H1 (cell line): ENCODE measurements around the gene NHSL2. TPM values are rescaled to one million over a fixed set of nuclear protein-coding genes. Genes with fewer than 3 reads are reported as not detected.

Experiments
- CTCF ChIA-PET: fragments of 300-600 bp; sonication (Branson Sonifier 250); formaldehyde crosslinking; loops from one replicate; lab custom pipeline; 2021; ENCODE audit not compliant: partially characterized antibody; lab: Charles Lee
- POLR2A ChIA-PET: fragments of 300-600 bp; sonication (Branson Sonifier 250); formaldehyde crosslinking; loops from one replicate; lab custom pipeline; 2021; ENCODE audit warnings: inconsistent platforms; ENCODE audit not compliant: partially characterized antibody; lab: Charles Lee
- DNase-seq, 2 experiments: peaks; one replicate each; pipeline versions ENCODE4 v3.0.0 to v3.0.0-alpha.2; 2010 to 2022; ENCODE audit warnings: low spot score in 2 of 2, low read depth in 1 of 2, mixed read lengths in 1 of 2
- FAIRE-seq: peaks from 2 replicates; lab custom pipeline; 2011; peaks lifted over from hg19 to GRCh38; lab: Jason Lieb, UNC
- H2AFZ ChIP-seq: 2 replicates; pipeline ENCODE4 v1.8.1; 2012; ENCODE audit warnings: low read length, inconsistent platforms
- H2AK5ac ChIP-seq: 2 replicates; pipeline ENCODE4 v1.6.1; 2013; ENCODE audit warnings: low read depth, low read length
- H2BK120ac ChIP-seq: replicated peaks from 2 replicates; pipeline ENCODE3; 2013; ENCODE audit warnings: low read depth, low read length, inconsistent platforms
- H2BK12ac ChIP-seq: 2 replicates; pipeline ENCODE4 v1.6.1; 2013; ENCODE audit warnings: low read depth, low read length
- H2BK15ac ChIP-seq: 2 replicates; pipeline ENCODE4 v1.6.1; 2013; ENCODE audit warnings: low read length
- H2BK20ac ChIP-seq: 2 replicates; pipeline ENCODE4 v1.6.1; 2013; ENCODE audit warnings: low read length
- H2BK5ac ChIP-seq: 2 replicates; pipeline ENCODE4 v1.6.1; 2013; ENCODE audit warnings: low read depth, low read length
- H3K14ac ChIP-seq: 2 replicates; pipeline ENCODE4 v1.6.1; 2013; ENCODE audit warnings: inconsistent platforms; ENCODE audit not compliant: insufficient read length
- H3K18ac ChIP-seq: 2 replicates; pipeline ENCODE4 v1.6.1; 2013; ENCODE audit warnings: low read length; ENCODE audit errors: extremely low read depth
- H3K23ac ChIP-seq: 2 replicates; pipeline ENCODE4 v1.6.1; 2013; ENCODE audit warnings: inconsistent platforms; ENCODE audit not compliant: insufficient read length
- H3K23me2 ChIP-seq: 2 replicates; pipeline ENCODE4 v1.6.1; 2013; ENCODE audit warnings: low read depth, low read length
- H3K27ac ChIP-seq: 2 replicates; pipeline ENCODE4 v1.6.1; 2011; ENCODE audit warnings: low read depth, low read length, inconsistent platforms
- H3K27me3 ChIP-seq, 4 experiments: replicated peaks in 1 of 4; 1 replicate in 1 of 4; 2 replicates in 3 of 4; pipeline versions ENCODE4 v1.6.1 to v1.8.1; 2011 to 2013; ENCODE audit warnings: low read length in 3 of 4, mild to moderate bottlenecking in 3 of 4, inconsistent platforms in 2 of 4, mixed read lengths in 2 of 4, moderate library complexity in 1 of 4; ENCODE audit not compliant: control insufficient read depth in 3 of 4, insufficient read depth in 3 of 4; ENCODE audit errors: extremely low read depth in 1 of 4
- H3K36me3 ChIP-seq, 4 experiments: 2 replicates each; pipeline versions ENCODE4 v1.6.1 to v1.8.1; 2011 to 2013; ENCODE audit warnings: mild to moderate bottlenecking in 4 of 4, low read length in 3 of 4, moderate library complexity in 2 of 4, control low read depth in 1 of 4, inconsistent platforms in 1 of 4; ENCODE audit not compliant: insufficient read depth in 4 of 4, control insufficient read depth in 2 of 4
- H3K4ac ChIP-seq: replicated peaks from 2 replicates; pipeline ENCODE3; 2013; ENCODE audit warnings: low read length, low read depth, mixed read lengths, inconsistent platforms; ENCODE audit not compliant: insufficient read length
- H3K4me1 ChIP-seq, 4 experiments: replicated peaks in 1 of 4; 1 replicate in 1 of 4; 2 replicates in 3 of 4; pipeline versions ENCODE4 v1.6.1 to v1.8.1; 2011 to 2013; ENCODE audit warnings: low read length in 3 of 4, inconsistent platforms in 2 of 4, mixed read lengths in 1 of 4; ENCODE audit not compliant: insufficient read depth in 4 of 4, control insufficient read depth in 3 of 4
- H3K4me2 ChIP-seq, 2 experiments: 2 replicates each; pipeline versions ENCODE4 v1.6.1 to v1.8.1; 2011 to 2013; ENCODE audit warnings: low read depth in 2 of 2, low read length in 2 of 2, control low read depth in 1 of 2, inconsistent platforms in 1 of 2, mild to moderate bottlenecking in 1 of 2; ENCODE audit not compliant: insufficient read depth in 1 of 2
- H3K4me3 ChIP-seq, 4 experiments: fragments of 200-600, 300-600 bp in 1 of 4; sonication (generic), shearing (Covaris generic), sonication (Bioruptor Twin) in 1 of 4; 2 replicates each; pipeline versions ENCODE4 v1.5.1 to v1.8.1; 2011 to 2016; ENCODE audit warnings: low read length in 4 of 4, low read depth in 3 of 4, control low read depth in 2 of 4, inconsistent platforms in 2 of 4, mild to moderate bottlenecking in 2 of 4, mixed read lengths in 1 of 4, moderate library complexity in 1 of 4; ENCODE audit not compliant: insufficient read depth in 2 of 4; ENCODE audit errors: extremely low read depth in 1 of 4
- H3K56ac ChIP-seq: replicated peaks from 2 replicates; pipeline ENCODE3; 2013; ENCODE audit warnings: low read depth, mild to moderate bottlenecking, mixed read lengths, low read length, inconsistent platforms; ENCODE audit not compliant: insufficient read length
- H3K79me1 ChIP-seq: 2 replicates; pipeline ENCODE4 v1.6.1; 2013; ENCODE audit warnings: low read depth, low read length, control low read depth
- H3K79me2 ChIP-seq, 2 experiments: 2 replicates each; pipeline versions ENCODE4 v1.6.1 to v1.8.1; 2012 to 2013; ENCODE audit warnings: low read length in 2 of 2, mild to moderate bottlenecking in 2 of 2, inconsistent platforms in 1 of 2; ENCODE audit not compliant: insufficient read depth in 2 of 2, control insufficient read depth in 1 of 2
- H3K9ac ChIP-seq, 4 experiments: replicated peaks in 1 of 4; 1 replicate in 1 of 4; 2 replicates in 3 of 4; pipeline versions ENCODE4 v1.6.1 to v1.8.1; 2011 to 2013; ENCODE audit warnings: low read depth in 3 of 4, low read length in 3 of 4, control low read depth in 2 of 4, mild to moderate bottlenecking in 2 of 4, moderate library complexity in 2 of 4, inconsistent platforms in 1 of 4; ENCODE audit errors: extremely low read depth in 1 of 4
- H3K9me3 ChIP-seq, 2 experiments: 2 replicates each; pipeline versions ENCODE4 v1.6.1 to v1.8.1; 2012 to 2013; ENCODE audit warnings: mild to moderate bottlenecking in 2 of 2, moderate library complexity in 2 of 2, control low read depth in 1 of 2, inconsistent platforms in 1 of 2, low read depth in 1 of 2, low read length in 1 of 2, mixed read lengths in 1 of 2; ENCODE audit not compliant: insufficient read depth in 2 of 2
- H4K20me1 ChIP-seq, 2 experiments: replicated peaks in 1 of 2; 2 replicates each; pipeline versions ENCODE3 to v1.8.1; 2011 to 2013; ENCODE audit warnings: inconsistent platforms in 2 of 2, low read length in 2 of 2, mild to moderate bottlenecking in 1 of 2; ENCODE audit not compliant: insufficient read depth in 2 of 2, control insufficient read depth in 1 of 2
- H4K5ac ChIP-seq: 2 replicates; pipeline ENCODE4 v1.6.1; 2013; ENCODE audit warnings: low read length, low read depth, mixed read lengths, inconsistent platforms; ENCODE audit not compliant: insufficient read length
- H4K8ac ChIP-seq: 2 replicates; pipeline ENCODE4 v1.8.0; 2013; ENCODE audit warnings: mild to moderate bottlenecking, moderate library complexity, low read length, inconsistent platforms; ENCODE audit not compliant: insufficient read depth; ENCODE audit errors: extremely low read depth
- H4K91ac ChIP-seq: replicated peaks from 2 replicates; pipeline ENCODE3; 2013; ENCODE audit warnings: low read length, mixed read lengths, inconsistent platforms; ENCODE audit not compliant: insufficient read length
- SIRT6 ChIP-seq: IDR thresholded peaks from one replicate; pipeline ENCODE4 v1.7.1; 2012; ENCODE audit warnings: low read length, inconsistent platforms
- WGBS, 2 experiments: shearing (Covaris generic) in 1 of 2; methylation state at CpG; one replicate each; pipeline versions ENCODE4 v1.1.6 to v1.1.7; 2013 to 2015; ENCODE audit warnings: low lambda C conversion rate in 2 of 2, mixed read lengths in 2 of 2, inconsistent platforms in 1 of 2, low coverage in 1 of 2, missing lambda C conversion rate in 1 of 2; ENCODE audit not compliant: insufficient replicate concordance in 2 of 2, insufficient coverage in 1 of 2, insufficient read length in 1 of 2; ENCODE audit errors: extremely low coverage in 1 of 2, missing lambda C conversion rate in 1 of 2; 5-methylcytosine and 5-hydroxymethylcytosine counted together
- polyA plus RNA-seq, 7 experiments: library from polyadenylated mRNA; depleted of rRNA in 3 of 7; stranded (reverse) in 5 of 7; unstranded in 2 of 7; fragments of >200 nt in 5 of 7; fragments of 200-250 nt in 2 of 7; gene quantifications; 1 replicate in 5 of 7; 2 replicates in 1 of 7; 4 replicates in 1 of 7; pipeline versions ENCODE4 v1.2.1 to v1.2.3, GENCODE V29; 2011 to 2013; ENCODE audit warnings: missing spikeins in 2 of 7, mixed read lengths in 2 of 7
- total RNA-seq: library from RNA; stranded (reverse); fragmentation: NEBNext Ultra II Directional; extraction: Animal tissue kit (Norgen Biotek cat#: 25700); gene quantifications from 2 replicates; pipeline ENCODE4 v1.2.1, GENCODE V29; 2021

The NHSL2 gene
- total and polyA plus RNA-seq, 2 of the 8 experiments (the other 6 are each of a cell fraction or from before 2014, with no cell fraction given): 3.7 to 7.2 TPM

DNA sequence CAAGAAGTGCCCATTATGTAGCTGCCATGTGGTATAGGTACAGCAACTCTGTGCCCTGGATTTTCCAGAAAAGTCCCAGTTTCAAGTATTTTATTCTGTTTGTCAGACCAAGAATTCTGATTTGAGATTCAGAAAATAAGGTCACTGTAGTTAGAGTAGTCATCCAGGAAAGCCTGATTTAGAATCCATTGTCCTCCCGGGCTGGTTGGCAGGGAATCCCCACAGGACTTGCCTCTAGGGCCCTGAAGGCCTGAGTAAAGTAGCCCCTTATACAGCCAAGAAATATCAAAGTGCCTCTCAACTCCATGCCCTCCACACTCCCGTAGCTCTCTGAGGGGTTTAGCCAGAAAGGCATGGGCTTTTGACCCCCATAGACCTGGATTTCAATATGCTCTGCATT lies 184.7 kb downstream of the NHSL2 start:
- Histone ChIP-seq H4K91ac (no peak overlapping the region), H4K5ac (no peak overlapping the region), H3K4me1 (peaks cover 0 to 4% (median 1%) of the 10 kb centered on the region in 4 experiments; a peak in 2 of 7 replicates), H3K9ac (no peak overlapping the region), H2BK5ac (no peak overlapping the region), H3K23ac (no peak overlapping the region), H2AK5ac (no peak overlapping the region), H2BK15ac (no peak overlapping the region), H3K4me3 (no peak overlapping the region), H2BK120ac (no peak overlapping the region), H3K14ac (no peak overlapping the region), H3K36me3 (no peaks in the 10 kb centered on the region), H3K23me2 (0 out of 2 replicates have a peak, but pooled peaks cover 2% of the 10 kb centered on the region), H3K4me2 (no peak overlapping the region), H3K27ac (no peak overlapping the region), H3K79me2 (no peaks in the 10 kb centered on the region), H3K9me3 (no peaks in the 10 kb centered on the region), H4K8ac (no peak overlapping the region), H3K27me3 (no peaks in the 10 kb centered on the region), H3K79me1 (no peaks in the 10 kb centered on the region), H2BK12ac (no peak overlapping the region), H3K56ac (no peak overlapping the region), H2AFZ (no peak overlapping the region), H3K18ac (no peak overlapping the region), H2BK20ac (no peak overlapping the region), H3K4ac (no peak overlapping the region), H4K20me1 (no peaks in the 10 kb centered on the region)
- ChIA-PET CTCF (interaction anchor here (0.6 kb wide), 1 partner anchor 1180 kb away, joined by 3 read pairs; no protein-coding TSS in a partner anchor), POLR2A (interaction anchor here (1.4 kb wide), 1 partner anchor 8 kb away, joined by 3 read pairs; no protein-coding TSS in a partner anchor)
- 72% methylated on average over 2 of the region's 2 CpGs; no CpG with 5 or more reads in 1 of the 2 experiments for WGBS, 2 experiments
- FAIRE-seq (no peak), DNase-seq (no peak)
- TF ChIP-seq SIRT6: no peak
